Prostate gland (tissue), 2 donors: ENCODE data around the gene NRCAM.

Source experiments
- CTCF ChIP-seq, 4 experiments: fragments of 200-600 bp in 2 of 4; fragments of 450-650 bp in 2 of 4; sonication (generic) in 2 of 4; IDR thresholded peaks; 1 replicate in 3 of 4; 2 replicates in 1 of 4; pipeline ENCODE4 v1.5.1; 2016 to 2019; ENCODE audit warnings: antibody characterized with exemption in 4 of 4, mild to moderate bottlenecking in 2 of 4, moderate library complexity in 2 of 4
- POLR2A ChIP-seq: fragments of 450-650 bp; IDR thresholded peaks from one replicate; pipeline ENCODE4 v1.6.1; 2016; ENCODE audit warnings: antibody characterized with exemption, mild to moderate bottlenecking

- no peak for TF ChIP-seq CTCF (IDR thresholded peaks at IDR 0.05)
- no peak for TF ChIP-seq POLR2A
Observed at GRCh38 chr7:108142180-108142579, 314.1 kb downstream of the NRCAM start.
